Pons (tissue), 1 donor: Measurements from ENCODE around the gene LIPE.

Source experiments
- DNase-seq: peaks from one replicate; pipeline ENCODE4 v3.0.0-alpha.2; 2016; ENCODE audit warnings: low spot score

Gene LIPE

DNA sequence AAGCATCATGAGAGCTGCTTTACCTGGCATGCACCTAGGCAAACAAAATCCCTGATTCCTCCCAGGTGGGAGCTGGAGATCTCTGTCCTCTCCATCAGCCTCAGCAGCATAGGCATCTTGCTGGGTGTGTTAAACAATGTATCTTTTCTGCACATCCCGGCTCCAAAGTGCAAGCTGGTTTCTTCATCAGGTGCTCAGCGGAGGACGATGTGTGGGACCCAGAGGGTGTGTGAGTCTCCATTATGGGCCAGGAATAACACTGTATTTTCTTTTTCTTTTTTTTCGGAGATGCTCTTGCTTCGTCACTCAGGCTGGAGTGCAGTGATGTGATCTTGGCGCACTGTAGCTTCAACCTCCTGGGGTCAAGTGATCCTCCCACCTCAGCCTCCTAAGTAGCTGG lies 47.0 kb downstream of the LIPE start:
- no peak for DNase-seq

DNA sequence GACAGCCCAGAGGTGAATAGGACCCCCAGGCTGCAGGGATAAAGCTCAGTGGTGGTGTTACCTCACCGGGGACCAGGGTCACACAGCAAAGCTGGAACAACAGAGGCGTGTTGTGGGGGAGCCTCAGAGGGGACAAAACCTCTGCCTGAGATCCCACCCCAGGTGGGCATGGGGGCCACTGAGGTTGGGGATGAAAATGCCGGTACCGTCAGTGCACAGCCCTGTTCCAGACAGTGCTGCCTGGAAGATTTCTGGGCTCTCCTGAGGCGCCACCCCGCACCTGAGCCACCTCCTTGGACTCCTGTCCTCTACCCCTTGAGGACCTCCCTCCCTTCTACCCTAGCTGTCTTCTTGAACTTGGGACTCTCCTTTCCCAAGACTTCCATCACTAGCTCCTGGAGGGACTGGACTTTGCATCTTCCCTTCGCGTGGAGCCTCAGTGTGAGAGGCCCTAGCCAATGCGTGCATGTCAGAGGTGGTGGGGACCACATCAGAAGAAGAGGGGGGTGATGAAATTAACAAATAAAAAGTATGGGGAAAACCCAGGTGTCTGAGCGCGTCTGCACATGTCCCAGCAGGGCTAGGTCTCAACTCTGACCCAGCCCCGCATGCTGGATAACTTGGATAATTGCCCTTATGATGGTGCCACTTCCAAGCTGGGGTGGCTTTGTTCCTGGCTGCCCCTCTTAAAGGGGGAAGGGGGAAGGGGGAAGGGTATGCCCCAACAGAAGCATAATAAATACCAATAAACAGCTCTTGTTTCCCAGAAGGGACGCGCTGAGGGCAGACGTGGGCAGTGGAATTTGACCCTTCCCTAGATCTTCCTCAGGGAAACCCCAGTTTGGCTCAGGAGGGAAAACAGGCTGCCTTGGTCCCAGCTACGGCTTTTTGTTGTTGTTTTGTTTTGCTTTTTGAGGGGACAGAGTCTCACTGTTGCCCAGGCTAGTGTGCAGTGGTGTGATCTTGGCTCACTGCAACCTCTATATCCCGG lies 48.7 kb downstream of the LIPE start:
- DNase-seq = no peak

DNA sequence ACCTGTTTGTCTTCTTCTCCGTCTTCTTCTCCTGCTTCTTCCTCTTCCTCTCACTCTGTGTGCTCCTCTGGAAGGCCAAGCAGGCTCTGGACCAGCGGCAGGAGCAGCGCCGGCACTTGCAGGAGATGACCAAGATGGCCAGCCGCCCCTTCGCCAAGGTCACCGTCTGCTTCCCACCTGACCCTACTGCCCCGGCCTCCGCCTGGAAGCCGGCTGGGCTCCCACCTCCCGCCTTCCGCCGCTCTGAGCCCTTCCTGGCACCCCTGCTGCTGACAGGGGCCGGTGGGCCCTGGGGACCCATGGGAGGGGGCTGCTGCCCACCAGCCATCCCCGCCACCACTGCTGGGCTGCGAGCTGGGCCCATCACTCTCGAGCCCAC lies 51.0 kb downstream of the LIPE start:
- no peak for DNase-seq

DNA sequence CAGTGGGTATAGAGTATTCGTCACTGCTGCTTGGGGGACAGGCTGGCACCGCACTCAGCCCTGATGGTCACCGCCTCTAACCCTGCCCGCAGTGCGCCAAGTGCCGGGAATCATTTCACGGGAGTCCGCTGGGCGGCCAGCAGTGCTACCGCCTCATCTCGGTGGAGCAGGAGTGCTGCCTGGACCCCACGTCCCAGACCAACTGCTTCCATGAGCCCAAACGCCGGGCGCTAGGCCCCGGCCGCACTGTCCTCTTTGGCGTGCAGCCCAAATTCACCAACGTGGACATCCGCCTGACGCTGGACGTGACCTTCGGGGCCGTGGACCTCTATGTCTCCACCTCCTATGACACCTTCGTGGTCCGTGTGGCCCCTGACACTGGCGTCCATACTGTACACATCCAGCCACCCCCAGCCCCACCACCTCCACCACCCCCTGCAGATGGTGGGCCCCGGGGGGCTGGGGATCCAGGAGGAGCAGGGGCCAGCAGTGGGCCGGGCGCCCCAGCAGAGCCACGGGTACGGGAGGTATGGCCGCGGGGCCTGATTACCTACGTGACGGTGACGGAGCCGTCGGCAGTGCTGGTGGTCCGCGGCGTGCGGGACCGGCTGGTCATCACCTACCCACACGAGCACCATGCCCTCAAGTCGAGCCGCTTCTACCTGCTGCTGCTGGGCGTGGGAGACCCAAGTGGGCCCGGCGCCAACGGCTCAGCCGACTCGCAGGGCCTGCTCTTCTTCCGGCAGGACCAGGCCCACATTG lies 51.6 kb downstream of the LIPE start:
- DNase-seq = no peak

DNA sequence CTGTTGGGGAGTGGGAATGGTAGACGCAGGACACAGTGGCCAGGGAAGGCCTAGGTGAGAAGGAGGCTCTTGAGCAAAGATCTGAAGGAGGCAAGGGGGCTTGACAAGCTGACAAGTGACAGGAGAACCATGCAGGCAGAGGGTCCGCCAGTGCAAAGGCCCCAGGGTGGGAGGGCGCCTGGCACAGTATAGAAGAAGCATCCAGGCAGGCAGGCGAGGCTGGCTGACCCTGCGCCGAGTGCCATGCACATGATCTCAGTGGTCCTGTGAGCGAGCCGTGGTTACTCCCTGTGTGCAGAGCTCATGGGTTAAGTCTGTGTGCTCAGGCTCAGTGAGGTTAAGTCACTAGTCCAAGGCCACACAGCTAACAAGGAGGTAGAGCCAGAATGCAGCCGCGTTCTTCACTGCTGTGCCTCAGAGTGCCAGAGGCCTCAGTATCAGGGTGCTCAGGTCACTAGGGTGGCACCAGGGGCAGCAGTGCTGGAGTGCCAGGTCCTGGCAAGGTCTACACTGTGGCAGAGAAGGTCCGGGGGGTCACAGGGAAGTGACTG lies 52.3 kb downstream of the LIPE start:
- no peak for DNase-seq

DNA sequence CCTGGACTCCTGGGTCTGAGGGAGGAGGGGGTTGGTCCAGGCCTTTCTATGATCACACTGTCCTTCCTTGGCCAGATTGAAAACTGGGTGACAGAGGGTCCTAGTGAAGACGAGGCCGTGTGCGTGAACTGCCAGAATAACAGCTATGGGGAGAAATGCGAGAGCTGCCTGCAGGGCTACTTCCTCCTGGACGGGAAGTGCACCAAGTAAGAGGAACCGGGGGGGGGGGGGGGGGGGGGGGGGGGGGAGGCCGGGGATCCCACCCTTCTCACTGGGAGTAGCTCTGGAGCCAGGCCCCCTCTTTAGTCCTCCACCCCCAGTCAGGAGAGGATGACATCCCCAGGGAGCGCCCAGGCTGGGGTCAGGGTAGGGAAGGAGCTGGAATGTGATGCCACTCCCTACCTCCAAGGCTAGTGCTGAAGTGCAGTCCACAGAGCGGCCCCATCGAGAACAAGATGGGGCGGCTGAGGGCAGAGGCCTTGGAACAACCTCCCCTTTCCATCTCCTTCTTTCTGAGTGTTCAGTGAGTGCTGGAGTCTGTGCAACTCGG lies 56.5 kb downstream of the LIPE start:
- no peak for DNase-seq

DNA sequence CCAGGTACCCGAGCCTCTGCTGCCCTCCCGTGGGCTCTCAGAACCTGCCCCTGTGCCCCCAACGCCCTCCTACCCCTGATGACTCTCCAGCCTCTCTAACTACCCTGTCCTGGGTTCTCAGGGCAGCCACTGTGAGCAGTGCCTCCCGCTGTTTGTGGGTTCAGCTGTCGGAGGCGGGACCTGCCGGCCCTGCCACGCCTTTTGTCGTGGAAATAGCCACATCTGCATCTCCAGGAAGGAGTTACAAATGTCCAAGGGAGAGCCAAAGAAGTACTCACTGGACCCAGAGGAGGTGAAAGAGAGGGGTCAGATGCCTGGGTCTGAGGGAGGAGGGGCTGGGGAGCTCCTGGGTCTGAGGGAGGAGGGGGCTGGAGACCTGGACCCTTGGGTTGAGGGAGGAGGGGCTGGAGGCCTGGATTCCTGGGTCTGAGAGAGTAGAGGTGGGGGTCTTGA lies 57.1 kb downstream of the LIPE start:
- DNase-seq = no peak

DNA sequence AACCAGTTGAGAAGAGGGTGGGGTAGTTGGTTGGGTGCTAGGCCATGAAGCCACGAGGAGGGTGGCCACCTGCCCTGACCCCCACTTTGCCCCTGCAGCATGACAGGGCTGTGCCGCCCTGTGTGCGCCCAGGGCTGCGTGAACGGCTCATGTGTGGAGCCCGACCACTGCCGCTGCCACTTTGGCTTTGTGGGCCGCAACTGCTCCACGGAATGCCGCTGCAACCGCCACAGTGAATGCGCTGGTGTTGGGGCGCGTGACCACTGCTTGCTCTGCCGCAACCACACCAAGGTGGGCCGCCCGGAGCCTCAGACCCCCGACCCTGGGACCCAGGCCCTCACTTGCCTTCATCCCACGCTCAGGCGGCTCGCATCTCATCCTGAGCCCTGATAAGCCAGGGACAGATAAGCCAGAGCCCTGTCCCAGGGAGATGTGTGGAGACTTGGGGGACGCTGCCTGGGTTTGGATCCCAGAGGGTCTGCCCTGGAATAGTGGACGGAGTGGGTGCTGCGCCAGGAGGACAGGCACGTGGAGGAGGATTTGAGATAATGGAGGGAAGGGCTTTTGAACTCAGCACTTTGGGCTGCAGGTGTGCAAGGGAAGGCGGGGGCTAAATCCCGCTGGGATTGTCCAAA lies 57.6 kb downstream of the LIPE start:
- DNase-seq = no peak

DNA sequence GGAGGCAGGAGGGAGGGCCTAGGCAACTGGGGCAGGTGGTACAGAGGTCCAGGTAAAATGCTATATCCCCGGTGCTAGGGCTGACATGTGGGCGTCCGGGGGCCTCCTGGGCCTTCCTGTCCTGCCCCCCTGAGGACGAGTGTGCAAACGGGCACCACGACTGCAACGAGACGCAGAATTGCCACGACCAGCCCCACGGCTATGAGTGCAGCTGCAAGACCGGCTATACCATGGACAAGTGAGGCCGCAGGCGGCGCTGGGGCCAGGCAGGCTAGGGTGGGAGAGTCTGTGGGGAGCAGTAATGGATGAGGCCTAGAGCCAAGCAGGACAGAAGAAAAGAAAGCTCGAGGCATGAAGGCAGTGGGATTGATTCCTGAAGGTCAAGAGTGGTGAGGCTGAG lies 58.4 kb downstream of the LIPE start:
- DNase-seq = no peak

DNA sequence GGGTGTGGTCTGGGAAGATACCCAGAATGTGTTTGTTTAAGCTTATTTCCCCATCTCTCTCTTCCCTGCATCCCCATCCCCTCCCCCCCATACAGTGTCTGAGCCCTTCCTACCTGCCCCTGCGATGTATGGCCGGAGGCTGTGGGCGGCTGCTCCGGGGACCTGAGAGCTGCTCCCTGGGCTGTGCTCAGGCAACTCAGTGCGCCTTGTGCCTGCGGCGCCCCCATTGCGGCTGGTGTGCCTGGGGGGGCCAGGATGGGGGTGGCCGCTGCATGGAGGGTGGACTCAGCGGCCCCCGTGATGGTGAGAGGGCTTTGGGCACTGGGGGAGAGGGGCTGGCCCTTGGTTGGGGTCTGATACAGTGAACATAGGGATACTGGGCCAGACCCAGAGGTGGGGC lies 58.8 kb downstream of the LIPE start:
- no peak for DNase-seq

DNA sequence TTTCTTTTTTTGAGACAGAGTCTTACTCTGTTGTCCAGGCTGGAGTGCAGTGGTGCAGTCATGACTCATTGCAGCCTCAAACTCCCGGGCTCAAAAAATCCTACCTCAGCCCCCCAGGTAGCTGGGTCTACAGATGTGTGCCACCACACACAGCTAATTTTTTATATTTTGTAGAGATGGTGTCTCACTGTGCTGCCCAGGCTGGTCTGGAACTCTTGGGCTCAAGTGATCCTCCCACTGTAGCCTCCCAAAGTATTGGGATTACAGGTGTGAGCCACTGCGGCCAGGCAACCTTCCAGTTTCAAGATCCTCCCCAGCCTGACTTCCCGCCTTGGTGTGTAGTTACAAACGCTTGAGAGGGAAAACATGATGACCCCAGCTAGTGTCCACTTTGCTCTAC lies 59.3 kb downstream of the LIPE start:
- no peak for DNase-seq

DNA sequence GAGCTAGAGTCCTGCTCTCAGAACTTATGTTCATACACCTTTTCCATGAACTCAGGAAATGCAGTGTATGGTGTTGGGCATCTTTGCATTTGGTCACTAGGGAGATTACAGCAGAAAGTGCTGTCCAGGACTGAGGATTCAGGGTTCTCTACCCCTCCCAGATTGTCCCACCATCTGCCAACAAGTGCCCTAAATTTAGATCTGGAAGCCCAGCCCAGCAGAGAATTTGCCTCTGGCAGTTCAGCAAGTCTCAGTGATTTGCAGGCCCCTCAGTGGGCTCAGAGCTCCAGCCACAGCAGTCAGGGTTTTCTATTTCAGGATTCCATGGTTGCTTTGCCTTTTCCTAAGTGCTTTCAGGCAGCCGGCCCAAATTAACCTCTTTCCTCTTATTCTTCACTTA lies 60.5 kb downstream of the LIPE start:
- no peak for DNase-seq

DNA sequence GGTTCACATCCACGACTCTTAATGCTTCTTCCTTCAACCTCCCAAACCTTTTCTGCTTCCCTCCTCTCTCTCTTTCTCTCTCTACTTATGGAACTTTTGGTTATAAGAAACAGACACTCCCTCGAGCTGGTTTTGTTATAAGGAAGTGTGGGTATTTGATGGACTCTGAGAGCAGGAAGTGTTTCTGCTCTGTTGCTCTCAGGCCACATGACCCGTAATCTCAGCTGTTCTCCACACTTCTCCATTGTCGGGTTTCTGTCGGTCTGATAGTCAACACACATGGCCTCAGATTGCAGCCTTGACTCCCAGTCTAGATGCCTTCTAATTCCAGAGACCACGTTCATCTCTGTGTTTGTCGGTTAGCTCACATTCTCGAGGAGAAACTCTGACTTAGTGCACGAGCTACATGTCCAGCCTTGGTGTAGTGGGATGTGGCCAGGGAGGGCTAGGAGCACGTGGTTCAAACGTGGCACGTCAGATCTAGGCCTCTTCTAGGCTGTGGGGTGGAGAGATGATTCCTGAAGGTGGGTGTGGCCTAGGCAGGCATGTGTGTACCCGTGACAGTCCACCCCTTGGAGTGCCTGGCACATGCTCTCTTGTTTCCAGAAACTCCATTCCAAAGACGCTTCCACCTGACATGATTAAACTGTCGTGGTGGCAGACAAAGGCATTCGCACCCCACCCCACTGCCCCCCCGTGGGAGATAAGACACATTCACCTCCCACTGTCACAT lies 63.4 kb downstream of the LIPE start:
- peak; percentile 62 for DNase-seq

DNA sequence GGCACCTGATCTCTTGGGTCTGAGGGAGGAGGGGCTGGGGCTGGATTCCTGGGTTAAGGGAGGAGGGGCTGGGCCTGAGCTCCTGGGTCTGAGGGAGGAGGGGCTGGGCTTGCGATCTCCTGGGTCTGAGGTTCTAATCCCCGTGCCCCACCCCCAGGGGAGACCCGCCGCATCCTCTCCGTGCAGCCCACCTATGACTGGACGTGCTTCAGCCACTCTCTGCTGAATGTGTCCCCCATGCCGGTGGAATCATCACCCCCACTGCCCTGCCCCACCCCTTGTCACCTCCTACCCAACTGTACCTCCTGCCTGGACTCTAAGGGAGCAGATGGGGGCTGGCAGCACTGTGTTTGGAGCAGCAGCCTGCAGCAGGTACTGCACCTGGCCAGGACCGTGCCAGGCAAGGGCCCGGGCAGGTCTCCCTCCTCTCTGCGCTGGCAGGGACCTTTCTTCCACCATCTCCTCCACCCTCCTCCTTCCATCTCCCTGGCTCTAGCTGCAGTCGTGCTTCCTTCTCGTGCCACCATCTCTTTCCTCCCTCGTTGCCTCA lies 64.2 kb downstream of the LIPE start:
- no peak for DNase-seq

DNA sequence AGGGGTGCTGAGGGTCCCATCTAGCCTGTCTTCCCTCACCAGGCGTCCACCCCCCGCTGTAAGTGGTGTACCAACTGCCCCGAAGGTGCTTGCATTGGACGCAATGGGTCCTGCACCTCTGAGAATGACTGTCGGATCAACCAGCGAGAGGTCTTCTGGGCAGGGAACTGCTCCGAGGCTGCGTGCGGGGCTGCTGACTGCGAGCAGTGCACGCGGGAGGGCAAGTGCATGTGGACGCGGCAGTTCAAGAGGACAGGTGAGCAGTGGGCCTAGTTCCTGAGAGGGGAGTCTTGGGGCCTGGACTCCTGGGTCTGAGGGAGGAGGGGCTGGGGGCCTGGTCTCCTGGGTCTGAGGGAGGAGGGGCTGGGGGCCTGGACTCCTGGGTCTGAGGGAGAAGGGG lies 64.8 kb downstream of the LIPE start:
- DNase-seq = no peak

DNA sequence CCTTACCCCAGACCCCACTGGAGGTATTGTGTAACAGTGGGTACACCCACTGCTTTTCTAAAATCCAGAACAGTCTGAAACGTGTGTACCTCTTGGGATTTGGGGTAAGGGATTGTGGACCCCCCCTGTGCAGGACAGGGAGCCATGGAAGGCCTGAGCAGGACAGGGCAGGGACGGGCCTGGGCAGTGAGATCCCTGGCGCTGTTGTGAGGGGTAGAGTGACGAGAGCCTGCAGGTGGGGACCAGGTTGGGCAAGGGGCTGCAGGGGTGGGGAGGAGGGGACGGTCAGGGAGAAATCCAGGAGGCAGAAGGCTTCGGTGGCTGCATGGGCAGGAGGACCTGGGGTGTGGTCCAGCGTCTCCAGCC lies 65.7 kb downstream of the LIPE start:
- no peak for DNase-seq

DNA sequence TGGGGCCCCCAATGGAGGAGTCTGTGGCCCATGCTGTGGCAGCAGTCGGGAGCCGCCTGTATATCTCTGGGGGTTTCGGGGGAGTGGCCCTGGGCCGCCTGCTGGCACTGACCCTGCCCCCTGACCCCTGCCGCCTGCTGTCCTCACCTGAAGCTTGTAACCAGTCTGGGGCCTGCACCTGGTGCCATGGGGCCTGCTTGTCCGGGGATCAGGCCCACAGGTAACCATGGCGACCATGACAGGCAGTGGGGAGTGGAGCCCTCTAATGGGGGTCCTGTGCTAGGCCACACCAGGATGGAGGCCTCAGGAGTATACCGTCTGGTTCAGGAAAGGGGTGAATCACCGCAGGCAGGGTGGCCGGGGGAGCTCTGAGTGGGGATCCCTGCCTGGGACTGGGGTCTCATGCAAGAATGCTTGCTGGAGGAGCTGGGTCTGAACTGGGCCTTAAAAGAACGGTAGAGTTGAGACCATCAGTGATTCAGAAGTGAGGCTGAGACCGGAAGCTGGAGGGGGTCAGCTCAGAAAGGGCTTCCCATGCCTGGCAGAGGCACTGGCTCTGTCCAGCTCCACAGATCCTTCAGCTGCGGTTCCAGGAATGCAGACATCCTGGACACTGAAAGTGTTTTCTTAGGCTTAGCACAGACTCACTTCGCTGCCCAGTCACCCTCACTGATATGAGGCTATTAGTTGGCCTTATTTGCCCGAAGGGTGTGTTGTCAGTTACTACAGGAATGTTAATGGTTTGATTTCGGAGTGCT lies 66.2 kb downstream of the LIPE start:
- DNase-seq = no peak

DNA sequence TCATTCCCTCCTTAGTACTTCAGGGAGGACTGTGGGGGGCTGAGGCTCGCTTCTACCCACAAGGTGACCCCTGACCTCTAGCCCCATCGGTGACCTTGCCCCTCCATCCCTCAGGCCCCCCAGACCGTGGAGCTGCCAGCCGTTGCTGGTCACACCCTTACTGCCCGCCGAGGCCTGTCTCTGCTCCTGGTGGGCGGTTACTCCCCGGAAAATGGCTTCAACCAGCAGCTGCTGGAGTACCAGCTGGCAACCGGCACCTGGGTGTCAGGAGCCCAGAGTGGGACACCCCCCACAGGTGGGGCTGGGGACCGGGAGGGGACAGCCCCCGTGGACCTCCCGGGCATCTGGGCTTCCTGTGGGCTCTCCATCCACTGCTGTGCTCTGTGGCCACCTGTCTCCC lies 69.9 kb downstream of the LIPE start:
- DNase-seq = no peak

DNA sequence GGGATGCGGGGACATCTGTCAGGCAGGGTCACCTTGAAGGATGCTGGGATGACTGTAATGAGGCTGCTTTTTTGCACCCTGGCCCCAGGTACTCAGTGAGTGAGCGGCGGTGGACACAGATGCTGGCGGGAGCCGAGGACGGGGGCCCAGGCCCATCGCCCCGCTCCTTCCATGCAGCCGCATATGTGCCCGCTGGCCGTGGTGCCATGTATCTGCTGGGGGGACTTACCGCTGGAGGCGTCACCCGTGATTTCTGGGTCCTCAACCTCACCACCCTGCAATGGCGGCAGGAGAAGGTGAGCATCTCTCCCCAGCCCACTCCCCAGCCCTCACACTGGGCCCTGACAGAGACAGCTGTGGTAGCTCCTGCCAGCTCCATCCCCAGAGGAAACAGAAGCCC lies 70.5 kb downstream of the LIPE start:
- DNase-seq = no peak

DNA sequence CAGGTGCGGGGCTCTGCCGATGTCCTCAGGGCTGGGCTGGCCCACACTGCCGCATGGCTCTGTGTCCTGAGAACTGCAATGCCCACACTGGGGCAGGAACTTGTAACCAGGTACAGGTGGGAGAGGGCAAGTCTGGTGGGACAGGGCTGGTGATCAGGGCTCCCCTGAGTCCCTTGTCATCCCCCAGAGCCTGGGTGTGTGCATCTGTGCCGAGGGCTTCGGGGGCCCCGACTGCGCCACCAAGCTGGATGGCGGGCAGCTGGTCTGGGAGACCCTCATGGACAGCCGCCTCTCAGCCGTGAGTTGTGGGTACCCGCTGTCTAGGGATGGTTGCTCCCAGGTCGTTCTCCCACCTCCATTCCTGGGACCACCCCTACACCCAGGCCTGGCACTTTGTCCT lies 71.3 kb downstream of the LIPE start:
- no peak for DNase-seq
